ENCODE results near the gene GRM1. TPM values are rescaled to one million over a fixed set of nuclear protein-coding genes. Genes with fewer than 3 reads are reported as not detected.

GRM1 gene
- polyA plus RNA-seq, 1 experiment: 0.01 TPM

DNA sequence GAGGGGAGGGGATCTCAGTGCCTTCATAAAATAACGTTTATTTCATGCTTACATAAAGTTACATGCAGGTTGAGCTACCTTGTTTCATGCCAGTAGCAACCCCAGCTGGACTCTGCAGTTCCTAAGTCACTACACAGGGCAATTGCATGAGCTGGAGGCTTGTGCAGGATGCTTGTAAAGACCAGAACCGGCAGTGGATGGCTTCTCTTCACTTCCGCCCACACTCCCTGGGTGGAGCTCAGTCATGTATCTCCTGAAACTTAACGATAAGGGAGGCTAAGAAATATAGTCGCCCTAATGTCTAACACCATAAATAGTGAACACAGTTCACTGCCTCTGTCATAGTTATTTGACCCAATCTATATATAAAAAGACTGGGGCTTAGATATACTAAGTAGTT lies 415.3 kb downstream of the GRM1 start:
- ChIA-PET CTCF (no interaction called here), POLR2A (no interaction called here)

GRCh38 chr6:146445233-146445632 lies 416.4 kb downstream of the GRM1 start:
- Histone ChIP-seq H3K9me3 (ENCODE audit: control insufficient read depth, insufficient read depth, low read length) (no peaks in the 10 kb centered on the region), H3K27ac (ENCODE audit: low read depth, low read length) (no peak overlapping the region), H3K27me3 (ENCODE audit: control insufficient read depth, insufficient read depth, low read length) (no peaks in the 10 kb centered on the region), H3K4me3 (ENCODE audit: low read depth, low read length) (no peak overlapping the region)
- ChIA-PET CTCF (no interaction called here), POLR2A (no interaction called here)
- DNase-seq (ENCODE audit: low read depth, low spot score): no peak
- TF ChIP-seq, protein P1, sequence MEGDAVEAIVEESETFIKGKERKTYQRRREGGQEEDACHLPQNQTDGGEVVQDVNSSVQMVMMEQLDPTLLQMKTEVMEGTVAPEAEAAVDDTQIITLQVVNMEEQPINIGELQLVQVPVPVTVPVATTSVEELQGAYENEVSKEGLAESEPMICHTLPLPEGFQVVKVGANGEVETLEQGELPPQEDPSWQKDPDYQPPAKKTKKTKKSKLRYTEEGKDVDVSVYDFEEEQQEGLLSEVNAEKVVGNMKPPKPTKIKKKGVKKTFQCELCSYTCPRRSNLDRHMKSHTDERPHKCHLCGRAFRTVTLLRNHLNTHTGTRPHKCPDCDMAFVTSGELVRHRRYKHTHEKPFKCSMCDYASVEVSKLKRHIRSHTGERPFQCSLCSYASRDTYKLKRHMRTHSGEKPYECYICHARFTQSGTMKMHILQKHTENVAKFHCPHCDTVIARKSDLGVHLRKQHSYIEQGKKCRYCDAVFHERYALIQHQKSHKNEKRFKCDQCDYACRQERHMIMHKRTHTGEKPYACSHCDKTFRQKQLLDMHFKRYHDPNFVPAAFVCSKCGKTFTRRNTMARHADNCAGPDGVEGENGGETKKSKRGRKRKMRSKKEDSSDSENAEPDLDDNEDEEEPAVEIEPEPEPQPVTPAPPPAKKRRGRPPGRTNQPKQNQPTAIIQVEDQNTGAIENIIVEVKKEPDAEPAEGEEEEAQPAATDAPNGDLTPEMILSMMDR (IDR thresholded peaks at IDR 0.05; ENCODE audit: low read depth, low read length): no peak

More for the DNA sequence above, 415.3 kb downstream of the GRM1 start:
- no peaks in the 10 kb centered on the region for H3K9me3 ChIP-seq (ENCODE audit: control insufficient read depth, insufficient read depth, low read length)
- no peak overlapping the region for H3K4me3 ChIP-seq (ENCODE audit: low read depth, low read length)
- TF ChIP-seq, protein P1 (IDR thresholded peaks at IDR 0.05; ENCODE audit: low read depth, low read length): no peak
- no peak for DNase-seq (ENCODE audit: low read depth, low spot score)
- H3K27ac ChIP-seq (ENCODE audit: low read depth, low read length): no peak overlapping the region
- H3K27me3 ChIP-seq (ENCODE audit: control insufficient read depth, insufficient read depth, low read length): no peaks in the 10 kb centered on the region

DNA sequence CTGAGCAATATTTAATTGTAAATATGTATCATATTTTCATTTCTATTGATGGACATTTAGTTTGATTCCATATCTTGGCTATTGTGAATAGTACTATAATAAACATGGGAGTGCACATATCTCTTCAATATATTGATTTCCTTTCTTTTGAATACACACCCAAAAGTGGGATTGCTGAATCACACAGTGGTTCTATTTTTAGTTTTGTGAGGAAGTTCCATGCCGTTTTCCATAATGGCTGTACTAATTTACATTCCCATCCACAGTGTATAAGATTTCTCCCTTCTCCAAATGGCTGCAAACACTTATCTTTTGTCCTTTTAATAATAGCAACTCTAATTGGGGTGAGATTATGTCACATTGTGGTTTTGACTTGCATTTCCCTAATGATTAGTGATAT lies 428.0 kb downstream of the GRM1 start:
- no peak for DNase-seq (ENCODE audit: low read depth, low spot score)
- CTCF ChIA-PET: no interaction called here
- Histone ChIP-seq H3K4me3 (ENCODE audit: low read depth, low read length) (no peak overlapping the region), H3K9me3 (ENCODE audit: control insufficient read depth, insufficient read depth, low read length) (no peaks in the 10 kb centered on the region), H3K27me3 (ENCODE audit: control insufficient read depth, insufficient read depth, low read length) (no peaks in the 10 kb centered on the region), H3K27ac (ENCODE audit: low read depth, low read length) (no peak overlapping the region)
- TF ChIP-seq, protein P1 (IDR thresholded peaks at IDR 0.05; ENCODE audit: low read depth, low read length): no peak
- POLR2A ChIA-PET: no interaction called here

DNA sequence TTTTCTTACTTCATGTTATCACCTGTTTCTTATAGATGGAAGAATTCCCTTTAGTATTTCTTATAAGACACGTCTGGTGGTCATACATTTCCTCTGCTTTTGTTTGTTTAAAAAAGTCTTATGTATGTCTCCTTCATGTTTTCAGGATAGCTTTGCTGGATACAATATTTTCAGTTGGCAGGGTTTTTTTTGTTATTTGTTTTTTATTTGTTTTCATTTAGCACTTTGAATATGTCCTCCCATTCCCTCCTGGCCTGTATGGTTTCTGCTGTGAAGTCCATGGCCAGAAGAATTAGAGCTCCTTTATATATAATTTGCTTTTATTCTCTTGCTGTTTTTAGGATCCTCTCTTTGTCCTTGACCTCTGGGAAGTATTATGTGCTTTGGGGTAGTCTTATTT lies 432.1 kb downstream of the GRM1 start:
- no peak for DNase-seq (ENCODE audit: low read depth, low spot score)
- TF ChIP-seq, protein P1 (IDR thresholded peaks at IDR 0.05; ENCODE audit: low read depth, low read length): no peak
- no peak overlapping the region for H3K4me3 ChIP-seq (ENCODE audit: low read depth, low read length)
- no peaks in the 10 kb centered on the region for H3K9me3 ChIP-seq (ENCODE audit: control insufficient read depth, insufficient read depth, low read length)
- CTCF ChIA-PET: no interaction called here
- no peaks in the 10 kb centered on the region for H3K27me3 ChIP-seq (ENCODE audit: control insufficient read depth, insufficient read depth, low read length)
- no peak overlapping the region for H3K27ac ChIP-seq (ENCODE audit: low read depth, low read length)
- POLR2A ChIA-PET: no interaction called here

DNA sequence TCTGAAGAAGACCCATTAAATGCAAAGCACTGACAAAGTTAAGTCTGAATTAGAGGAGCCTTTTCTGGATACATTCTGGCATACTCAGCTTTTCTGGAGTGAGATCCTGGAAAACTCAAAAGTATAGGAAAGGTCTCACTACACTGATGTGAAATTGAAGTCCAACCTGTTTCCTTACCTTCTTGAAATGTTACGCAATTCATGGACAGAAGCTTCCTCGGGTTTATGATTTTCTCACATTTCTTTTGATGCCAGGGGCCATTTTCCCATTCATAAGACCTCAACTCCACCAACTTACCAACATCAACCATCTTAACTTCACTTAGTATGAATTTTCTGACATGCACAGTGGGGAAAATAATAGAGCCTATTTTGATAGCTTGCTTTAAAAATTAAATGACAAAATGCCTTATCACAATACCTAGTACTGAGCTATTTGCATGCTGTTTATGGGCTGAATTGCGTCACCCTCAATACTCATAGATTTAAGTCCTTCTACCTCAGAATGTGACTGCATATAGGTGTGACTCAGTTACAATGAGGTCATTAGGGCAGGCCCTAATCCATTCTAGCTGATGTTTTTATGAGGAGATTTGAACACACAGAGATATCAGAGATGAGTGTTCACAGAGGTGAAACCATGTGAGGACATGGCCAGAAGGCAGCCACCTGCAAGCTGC lies 441.4 kb downstream of the GRM1 start:
- H3K4me3 ChIP-seq (ENCODE audit: low read depth, low read length): no peak overlapping the region
- no peak overlapping the region for H3K27ac ChIP-seq (ENCODE audit: low read depth, low read length)
- TF ChIP-seq, protein P1 (IDR thresholded peaks at IDR 0.05; ENCODE audit: low read depth, low read length): no peak
- ChIA-PET CTCF (no interaction called here), POLR2A (no interaction called here)
- no peaks in the 10 kb centered on the region for H3K9me3 ChIP-seq (ENCODE audit: control insufficient read depth, insufficient read depth, low read length)
- DNase-seq (ENCODE audit: low read depth, low spot score): no peak
- H3K27me3 ChIP-seq (ENCODE audit: control insufficient read depth, insufficient read depth, low read length): no peaks in the 10 kb centered on the region
